Keratinocyte (primary cell): Measurements from ENCODE around the gene CTTN. TPM values are rescaled to one million over a fixed set of nuclear protein-coding genes. Genes with fewer than 3 reads are reported as not detected.

Experiments used
- DNase-seq: peaks from one replicate; pipeline ENCODE4 v3.0.0-alpha.2; 2011; ENCODE audit warnings: low read depth, missing footprints, low spot score
- FAIRE-seq: peaks from 2 replicates; lab custom pipeline; 2011; peaks lifted over from hg19 to GRCh38; lab: Jason Lieb, UNC
- H2AFZ ChIP-seq: 2 replicates; pipeline ENCODE4 v1.6.0; 2012; ENCODE audit warnings: low read length, control low read depth, inconsistent platforms; ENCODE audit not compliant: control insufficient read depth
- H3K27ac ChIP-seq: 2 replicates; pipeline ENCODE4 v1.5.1; 2011; ENCODE audit warnings: low read length; ENCODE audit not compliant: control insufficient read depth, insufficient read depth
- H3K27me3 ChIP-seq: 3 replicates; pipeline ENCODE4 v1.6.0; 2011; ENCODE audit warnings: low read length; ENCODE audit not compliant: control insufficient read depth, insufficient read depth; ENCODE audit errors: extremely low read depth
- H3K36me3 ChIP-seq, 2 experiments: 2 replicates in 1 of 2; 3 replicates in 1 of 2; pipeline ENCODE4 v1.5.1; 2011; ENCODE audit warnings: low read length in 2 of 2, mild to moderate bottlenecking in 1 of 2; ENCODE audit not compliant: control insufficient read depth in 2 of 2, insufficient read depth in 2 of 2; ENCODE audit errors: extremely low read depth in 1 of 2
- H3K4me1 ChIP-seq: 3 replicates; pipeline ENCODE4 v1.5.1; 2011; ENCODE audit warnings: low read length; ENCODE audit not compliant: control insufficient read depth, insufficient read depth; ENCODE audit errors: extremely low read depth
- H3K4me2 ChIP-seq: 3 replicates; pipeline ENCODE4 v1.6.0; 2011; ENCODE audit warnings: low read depth, low read length; ENCODE audit not compliant: control insufficient read depth, insufficient read depth; ENCODE audit errors: extremely low read depth
- H3K4me3 ChIP-seq, 3 experiments: fragments of 200-600 bp in 1 of 3; sonication (generic) in 1 of 3; 2 replicates in 2 of 3; 3 replicates in 1 of 3; pipeline ENCODE4 v1.5.1; 2011 to 2016; ENCODE audit warnings: low read length in 3 of 3, mild to moderate bottlenecking in 3 of 3, control low read depth in 2 of 3, inconsistent platforms in 1 of 3, low read depth in 1 of 3, mixed read lengths in 1 of 3, mixed run types in 1 of 3, moderate library complexity in 1 of 3; ENCODE audit not compliant: control insufficient read depth in 2 of 3, insufficient read depth in 2 of 3; ENCODE audit errors: extremely low read depth in 1 of 3
- H3K79me2 ChIP-seq: 2 replicates; pipeline ENCODE4 v1.6.0; 2012; ENCODE audit warnings: low read length; ENCODE audit not compliant: control insufficient read depth, insufficient read depth
- H3K9ac ChIP-seq: 3 replicates; pipeline ENCODE4 v1.6.0; 2011; ENCODE audit warnings: low read length; ENCODE audit not compliant: control insufficient read depth, insufficient read depth; ENCODE audit errors: extremely low read depth
- H3K9me1 ChIP-seq: 3 replicates; pipeline ENCODE4 v1.6.0; 2011; ENCODE audit warnings: low read length; ENCODE audit not compliant: control insufficient read depth, insufficient read depth; ENCODE audit errors: extremely low read depth
- H3K9me3 ChIP-seq: 2 replicates; pipeline ENCODE4 v1.5.1; 2012; ENCODE audit warnings: low read depth, low read length; ENCODE audit not compliant: control insufficient read depth
- H4K20me1 ChIP-seq: 3 replicates; pipeline ENCODE4 v1.6.0; 2011; ENCODE audit warnings: low read length; ENCODE audit not compliant: control insufficient read depth, insufficient read depth; ENCODE audit errors: extremely low read depth
- EZH2 ChIP-seq: IDR thresholded peaks from one replicate; pipeline ENCODE4 v1.6.1; 2012; ENCODE audit warnings: inconsistent platforms, mild to moderate bottlenecking, low read length, moderate library complexity
- dilution Hi-C: fragments of 300-500 bp; cut with MboI; formaldehyde crosslinking; loops from one replicate; pipeline ENCODE4 v1.7.0; 2020; ENCODE audit warnings: low sequenced_read_pairs; ENCODE audit not compliant: extremely low pct_ligation_motif_present
- polyA plus RNA-seq, 5 experiments: library from polyadenylated mRNA; depleted of rRNA in 3 of 5; stranded (reverse) in 3 of 5; stranded (forward) in 1 of 5; unstranded in 1 of 5; fragments of >200 nt; gene quantifications; 1 replicate in 1 of 5; 2 replicates in 3 of 5; 3 replicates in 1 of 5; pipeline versions ENCODE4 v1.2.1 to v1.2.3, GENCODE V29; 2011 to 2012; ENCODE audit warnings: missing spikeins in 2 of 5, low read depth in 1 of 5, low replicate concordance in 1 of 5
- TF ChIP-seq, protein P1 (sequence below), 3 experiments: IDR thresholded peaks in 1 of 3; conservative IDR thresholded peaks in 1 of 3; optimal IDR thresholded peaks in 1 of 3; 2 replicates in 2 of 3; 3 replicates in 1 of 3; pipeline versions ENCODE3 to v1.5.1; 2011; ENCODE audit warnings: low read length in 3 of 3, mild to moderate bottlenecking in 3 of 3, moderate library complexity in 2 of 3, control low read depth in 1 of 3, inconsistent platforms in 1 of 3; ENCODE audit not compliant: insufficient read depth in 2 of 3; ENCODE audit errors: extremely low read depth in 1 of 3

CTTN gene
- polyA plus RNA-seq, 1 donor (not counting 4 experiments of a cell fraction or from before 2014, with no cell fraction given): 184 TPM

GRCh38 chr11:70400643-70401042 is 2.3 kb downstream of the CTTN start:
- H3K4me2 ChIP-seq: peak overlapping the region; percentile 94
- H3K27me3 ChIP-seq: no peaks in the 10 kb centered on the region
- H2AFZ ChIP-seq: no peak overlapping the region
- dilution Hi-C loops: no loop called here
- H3K4me1 ChIP-seq: peaks cover 25% of the 10 kb centered on the region
- H3K9ac ChIP-seq: peak overlapping the region; percentile 97
- peaks cover 14 to 20% of the 10 kb centered on the region in 2 experiments for H3K36me3 ChIP-seq
- H3K79me2 ChIP-seq: peaks cover 92% of the 10 kb centered on the region
- peaks cover 45% of the 10 kb centered on the region for H4K20me1 ChIP-seq
- H3K9me1 ChIP-seq: peaks cover 16% of the 10 kb centered on the region
- peak overlapping the region; percentile 98 for H3K27ac ChIP-seq
- TF ChIP-seq EZH2: no peak
- FAIRE-seq (no peak), DNase-seq (no peak)
- H3K9me3 ChIP-seq: no peaks in the 10 kb centered on the region
- H3K4me3 ChIP-seq: peak overlapping the region in 2 of 3 experiments; percentile 60 to 95

DNA sequence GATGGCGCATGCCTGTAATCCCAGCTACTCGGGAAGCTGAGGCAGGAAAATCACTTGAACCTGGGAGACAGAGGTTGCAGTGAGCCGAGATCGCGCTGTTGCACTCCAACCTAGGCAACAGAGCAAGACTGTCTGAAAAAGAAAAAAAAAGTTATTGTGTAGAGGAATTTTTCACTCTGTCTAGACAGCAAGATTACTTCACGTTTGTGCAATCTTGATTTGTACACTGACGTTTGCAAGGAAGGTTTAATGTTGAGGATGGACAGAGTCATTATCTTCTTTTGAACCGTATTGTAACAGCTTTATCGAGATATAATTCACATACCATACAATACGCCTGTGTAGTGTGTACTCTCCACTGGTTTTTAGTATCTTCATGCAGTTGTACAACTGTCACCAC is 3.7 kb downstream of the CTTN start:
- dilution Hi-C loops: no loop called here
- H3K27ac ChIP-seq: peak overlapping the region; percentile 6
- H3K4me2 ChIP-seq: no peak overlapping the region
- TF ChIP-seq EZH2: no peak
- TF ChIP-seq, protein P1, sequence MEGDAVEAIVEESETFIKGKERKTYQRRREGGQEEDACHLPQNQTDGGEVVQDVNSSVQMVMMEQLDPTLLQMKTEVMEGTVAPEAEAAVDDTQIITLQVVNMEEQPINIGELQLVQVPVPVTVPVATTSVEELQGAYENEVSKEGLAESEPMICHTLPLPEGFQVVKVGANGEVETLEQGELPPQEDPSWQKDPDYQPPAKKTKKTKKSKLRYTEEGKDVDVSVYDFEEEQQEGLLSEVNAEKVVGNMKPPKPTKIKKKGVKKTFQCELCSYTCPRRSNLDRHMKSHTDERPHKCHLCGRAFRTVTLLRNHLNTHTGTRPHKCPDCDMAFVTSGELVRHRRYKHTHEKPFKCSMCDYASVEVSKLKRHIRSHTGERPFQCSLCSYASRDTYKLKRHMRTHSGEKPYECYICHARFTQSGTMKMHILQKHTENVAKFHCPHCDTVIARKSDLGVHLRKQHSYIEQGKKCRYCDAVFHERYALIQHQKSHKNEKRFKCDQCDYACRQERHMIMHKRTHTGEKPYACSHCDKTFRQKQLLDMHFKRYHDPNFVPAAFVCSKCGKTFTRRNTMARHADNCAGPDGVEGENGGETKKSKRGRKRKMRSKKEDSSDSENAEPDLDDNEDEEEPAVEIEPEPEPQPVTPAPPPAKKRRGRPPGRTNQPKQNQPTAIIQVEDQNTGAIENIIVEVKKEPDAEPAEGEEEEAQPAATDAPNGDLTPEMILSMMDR (optimal IDR thresholded peaks at IDR 0.05 in 1 of 3, IDR thresholded peaks at IDR 0.05 in 1 of 3, conservative IDR thresholded peaks at IDR 0.05 in 1 of 3; ENCODE audit: extremely low read depth in 1 of 3, insufficient read depth in 2 of 3, low read length in 3 of 3): no peak
- H2AFZ ChIP-seq: no peak overlapping the region
- H3K79me2 ChIP-seq: peaks cover 93% of the 10 kb centered on the region
- FAIRE-seq (no peak), DNase-seq (no peak)
- H3K9ac ChIP-seq: no peak overlapping the region
- no peaks in the 10 kb centered on the region for H3K27me3 ChIP-seq
- H4K20me1 ChIP-seq: peaks cover 51% of the 10 kb centered on the region
- H3K9me3 ChIP-seq: no peaks in the 10 kb centered on the region
- H3K4me1 ChIP-seq: peaks cover 23% of the 10 kb centered on the region
- H3K4me3 ChIP-seq: no peak overlapping the region
- H3K9me1 ChIP-seq: peaks cover 15% of the 10 kb centered on the region
- H3K36me3 ChIP-seq: peaks cover 21 to 28% of the 10 kb centered on the region in 2 experiments

GRCh38 chr11:70402685-70403084 is 4.4 kb downstream of the CTTN start:
- Histone ChIP-seq H3K9me3 (no peaks in the 10 kb centered on the region), H3K27me3 (no peaks in the 10 kb centered on the region), H4K20me1 (peaks cover 51% of the 10 kb centered on the region), H3K9me1 (peaks cover 14% of the 10 kb centered on the region), H3K36me3 (peaks cover 27 to 29% of the 10 kb centered on the region in 2 experiments), H3K9ac (no peak overlapping the region), H3K27ac (peak overlapping the region; percentile 6), H3K4me1 (peaks cover 17% of the 10 kb centered on the region), H3K4me2 (peak overlapping the region; percentile 6), H3K4me3 (no peak overlapping the region), H3K79me2 (peaks cover 93% of the 10 kb centered on the region), H2AFZ (no peak overlapping the region)
- no peak for DNase-seq
- dilution Hi-C loops: no loop called here
- FAIRE-seq: no peak
- TF ChIP-seq EZH2: no peak
- TF ChIP-seq, protein P1 (optimal IDR thresholded peaks at IDR 0.05 in 1 of 3, IDR thresholded peaks at IDR 0.05 in 1 of 3, conservative IDR thresholded peaks at IDR 0.05 in 1 of 3; ENCODE audit: extremely low read depth in 1 of 3, insufficient read depth in 2 of 3, low read length in 3 of 3): no peak
